ENCODE measurements around the gene MN1. TPM values are rescaled to one million over a fixed set of nuclear protein-coding genes. Genes with fewer than 3 reads are reported as not detected.

MN1 gene
- polyA plus RNA-seq, 1 experiment, result 1.3 TPM

DNA sequence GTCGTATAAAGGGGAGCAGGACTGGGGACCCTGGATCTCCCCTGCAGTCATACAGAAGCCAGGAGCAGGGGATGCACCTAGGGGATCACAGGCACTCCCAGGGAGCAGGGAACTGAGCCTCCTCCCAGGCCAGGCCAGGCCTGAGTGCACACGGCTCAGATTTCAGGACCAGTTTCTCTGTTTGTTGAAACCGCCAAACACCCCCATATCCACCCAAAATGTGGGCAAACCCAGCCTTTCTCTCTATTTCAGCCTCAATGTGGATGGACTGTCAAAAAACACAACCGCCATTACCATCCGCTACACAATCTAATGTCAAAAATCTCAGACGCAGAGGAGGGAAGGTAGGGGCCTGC lies 17.5 kb downstream of the MN1 start:
- TF ChIP-seq, protein P1, sequence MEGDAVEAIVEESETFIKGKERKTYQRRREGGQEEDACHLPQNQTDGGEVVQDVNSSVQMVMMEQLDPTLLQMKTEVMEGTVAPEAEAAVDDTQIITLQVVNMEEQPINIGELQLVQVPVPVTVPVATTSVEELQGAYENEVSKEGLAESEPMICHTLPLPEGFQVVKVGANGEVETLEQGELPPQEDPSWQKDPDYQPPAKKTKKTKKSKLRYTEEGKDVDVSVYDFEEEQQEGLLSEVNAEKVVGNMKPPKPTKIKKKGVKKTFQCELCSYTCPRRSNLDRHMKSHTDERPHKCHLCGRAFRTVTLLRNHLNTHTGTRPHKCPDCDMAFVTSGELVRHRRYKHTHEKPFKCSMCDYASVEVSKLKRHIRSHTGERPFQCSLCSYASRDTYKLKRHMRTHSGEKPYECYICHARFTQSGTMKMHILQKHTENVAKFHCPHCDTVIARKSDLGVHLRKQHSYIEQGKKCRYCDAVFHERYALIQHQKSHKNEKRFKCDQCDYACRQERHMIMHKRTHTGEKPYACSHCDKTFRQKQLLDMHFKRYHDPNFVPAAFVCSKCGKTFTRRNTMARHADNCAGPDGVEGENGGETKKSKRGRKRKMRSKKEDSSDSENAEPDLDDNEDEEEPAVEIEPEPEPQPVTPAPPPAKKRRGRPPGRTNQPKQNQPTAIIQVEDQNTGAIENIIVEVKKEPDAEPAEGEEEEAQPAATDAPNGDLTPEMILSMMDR (IDR thresholded peaks at IDR 0.05; ENCODE audit: insufficient read depth, low read depth, low read length), result no peak
- Histone ChIP-seq H3K4me3 (ENCODE audit: low read depth, low read length) (no peak overlapping the region), H3K36me3 (ENCODE audit: control insufficient read depth, insufficient read depth, low read length) (no peaks in the 10 kb centered on the region), H3K27me3 (ENCODE audit: control insufficient read depth, insufficient read depth, low read length) (no peaks in the 10 kb centered on the region; the same call in 1 of the 2 replicates)
- no peak for DNase-seq (ENCODE audit: low read depth)
- ChIA-PET POLR2A (no interaction called here), CTCF (no interaction called here)

GRCh38 chr22:27783436-27784119 lies 18.0 kb downstream of the MN1 start:
- TF ChIP-seq, protein P1 (IDR thresholded peaks at IDR 0.05; ENCODE audit: insufficient read depth, low read depth, low read length), result no peak
- Histone ChIP-seq H3K27me3 (ENCODE audit: control insufficient read depth, insufficient read depth, low read length) (no peaks in the 10 kb centered on the region; the same call in 1 of the 2 replicates), H3K36me3 (ENCODE audit: control insufficient read depth, insufficient read depth, low read length) (no peaks in the 10 kb centered on the region), H3K4me3 (ENCODE audit: low read depth, low read length) (no peak overlapping the region)
- ChIA-PET POLR2A (no interaction called here), CTCF (no interaction called here)
- no peak for DNase-seq (ENCODE audit: low read depth)

DNA sequence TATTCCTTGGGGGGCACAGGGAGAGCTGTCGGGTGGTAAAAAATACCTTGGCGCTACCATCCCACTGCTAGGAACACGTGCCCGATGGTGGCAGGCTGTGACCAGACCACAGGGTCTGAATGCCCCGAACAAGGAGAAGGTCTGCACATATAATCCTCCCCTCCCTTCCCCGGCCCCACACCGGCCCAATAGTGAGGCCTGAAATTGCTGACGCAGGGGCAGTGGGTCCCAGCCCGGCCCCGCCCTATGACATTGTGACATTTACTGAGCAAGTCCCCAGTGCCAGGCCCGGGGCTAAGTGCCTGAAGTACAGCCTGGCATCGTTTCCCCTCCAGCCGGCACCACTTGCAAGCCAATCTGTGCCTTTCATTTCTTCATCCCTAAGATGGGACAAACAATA lies 19.5 kb downstream of the MN1 start:
- no peak for DNase-seq (ENCODE audit: low read depth)
- TF ChIP-seq, protein P1 (IDR thresholded peaks at IDR 0.05; ENCODE audit: insufficient read depth, low read depth, low read length), result no peak
- no peaks in the 10 kb centered on the region for H3K36me3 ChIP-seq (ENCODE audit: control insufficient read depth, insufficient read depth, low read length)
- ChIA-PET CTCF (interaction anchor here (0.9 kb wide), 1 partner anchor 14 kb away, joined by 4 read pairs; no protein-coding TSS in a partner anchor), POLR2A (interaction anchor here (0.6 kb wide), 1 partner anchor 9 kb away, joined by 3 read pairs; no protein-coding TSS in a partner anchor)
- no peaks in the 10 kb centered on the region for H3K27me3 ChIP-seq (ENCODE audit: control insufficient read depth, insufficient read depth, low read length)
- no peak overlapping the region for H3K4me3 ChIP-seq (ENCODE audit: low read depth, low read length)

GRCh38 chr22:27780161-27780575 lies 21.4 kb downstream of the MN1 start:
- Histone ChIP-seq H3K4me3 (ENCODE audit: low read depth, low read length) (no peak overlapping the region), H3K27me3 (ENCODE audit: control insufficient read depth, insufficient read depth, low read length) (no peaks in the 10 kb centered on the region), H3K36me3 (ENCODE audit: control insufficient read depth, insufficient read depth, low read length) (no peaks in the 10 kb centered on the region)
- ChIA-PET CTCF (no interaction called here), POLR2A (no interaction called here)
- TF ChIP-seq, protein P1 (IDR thresholded peaks at IDR 0.05; ENCODE audit: insufficient read depth, low read depth, low read length), result no peak
- DNase-seq (ENCODE audit: low read depth), result no peak

DNA sequence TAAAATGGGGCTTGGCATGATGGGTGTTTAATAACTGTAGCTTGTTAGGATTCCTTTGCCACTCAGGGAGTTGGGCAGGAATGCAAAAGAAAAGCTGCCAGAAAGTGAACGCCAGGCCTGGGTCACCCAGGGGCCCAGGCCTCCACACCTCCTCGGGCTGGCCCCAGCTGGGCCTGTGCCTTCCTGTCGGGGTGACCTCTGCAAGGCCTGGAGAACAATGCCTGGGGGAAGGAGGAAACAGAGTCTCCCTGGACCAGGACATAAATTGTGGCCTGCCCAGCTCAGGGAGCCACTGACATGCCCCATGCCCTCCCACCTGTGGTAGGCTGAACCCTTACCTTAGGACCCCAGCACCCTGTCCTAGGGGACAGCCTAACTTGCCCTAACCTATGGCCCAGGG lies 21.9 kb downstream of the MN1 start:
- DNase-seq (ENCODE audit: low read depth), result no peak
- H3K27me3 ChIP-seq (ENCODE audit: control insufficient read depth, insufficient read depth, low read length), result no peaks in the 10 kb centered on the region
- TF ChIP-seq, protein P1 (IDR thresholded peaks at IDR 0.05; ENCODE audit: insufficient read depth, low read depth, low read length), result no peak
- H3K36me3 ChIP-seq (ENCODE audit: control insufficient read depth, insufficient read depth, low read length), result no peaks in the 10 kb centered on the region
- H3K4me3 ChIP-seq (ENCODE audit: low read depth, low read length), result no peak overlapping the region
- CTCF ChIA-PET, result no interaction called here
- POLR2A ChIA-PET, result no interaction called here

All from BJ (cell line).